SK-N-SH (cell line): ENCODE measurements around the gene CHKB. TPM values are rescaled to one million over a fixed set of nuclear protein-coding genes. Genes with fewer than 3 reads are reported as not detected.

ENCODE experiments used
- CTCF ChIA-PET: fragments of 300-600, 350-600 bp; formaldehyde crosslinking; extraction: SDS; loops from one replicate; lab custom pipeline; 2021; lab: Yijun Ruan, JAX
- POLR2A ChIA-PET: fragments of 350-600 bp; sonication (Branson Sonifier 250); formaldehyde crosslinking; extraction: SDS; loops from one replicate; lab custom pipeline; 2020; ENCODE audit warnings: antibody characterized with exemption, inconsistent platforms; lab: Yijun Ruan, JAX
- DNase-seq: peaks from one replicate; pipeline ENCODE4 v3.0.0; 2012
- H2AFZ ChIP-seq: fragments of 200-600 bp; sonication (generic); 2 replicates; pipeline ENCODE4 v1.8.1; 2016; ENCODE audit warnings: antibody characterized with exemption, mild to moderate bottlenecking, low read depth
- H3F3A ChIP-seq: fragments of 200-600 bp; sonication (generic); replicated peaks from 2 replicates; pipeline ENCODE3; 2016; ENCODE audit warnings: antibody characterized with exemption, mild to moderate bottlenecking; ENCODE audit not compliant: insufficient read depth
- H3K27ac ChIP-seq, 2 experiments: fragments of 200-500 bp in 1 of 2; fragments of 200-600 bp in 1 of 2; sonication (Bioruptor generic) in 1 of 2; sonication (generic), shearing (Covaris generic) in 1 of 2; 2 replicates each; pipeline versions ENCODE4 v1.5.1 to v1.6.1; 2014 to 2016; ENCODE audit warnings: low read depth in 2 of 2, inconsistent platforms in 1 of 2, low read length in 1 of 2, mild to moderate bottlenecking in 1 of 2, mixed read lengths in 1 of 2
- H3K27me3 ChIP-seq: fragments of 200-600 bp; sonication (generic), shearing (Covaris generic); 2 replicates; pipeline ENCODE4 v1.6.1; 2016; ENCODE audit warnings: mixed run types; ENCODE audit not compliant: insufficient read depth
- H3K36me3 ChIP-seq, 2 experiments: fragments of 200-500 bp in 1 of 2; fragments of 200-600 bp in 1 of 2; sonication (Bioruptor generic) in 1 of 2; sonication (generic) in 1 of 2; replicated peaks in 1 of 2; 2 replicates each; pipeline versions ENCODE3 to v1.5.1; 2014 to 2016; ENCODE audit warnings: low read length in 1 of 2, mild to moderate bottlenecking in 1 of 2; ENCODE audit not compliant: insufficient read depth in 2 of 2, control insufficient read depth in 1 of 2
- H3K4me1 ChIP-seq, 2 experiments: fragments of 200-500 bp in 1 of 2; fragments of 200-600 bp in 1 of 2; sonication (Bioruptor generic) in 1 of 2; sonication (generic), shearing (Covaris generic) in 1 of 2; 2 replicates each; pipeline versions ENCODE4 v1.5.1 to v1.6.1; 2014 to 2016; ENCODE audit warnings: low read depth in 1 of 2, low read length in 1 of 2, mixed run types in 1 of 2; ENCODE audit not compliant: insufficient read depth in 2 of 2, control insufficient read depth in 1 of 2
- H3K4me2 ChIP-seq: fragments of 200-600 bp; sonication (generic), shearing (Covaris generic); 2 replicates; pipeline ENCODE4 v1.6.1; 2017; ENCODE audit warnings: mixed run types
- H3K4me3 ChIP-seq, 2 experiments: fragments of 200-500 bp in 1 of 2; fragments of 200-600 bp in 1 of 2; sonication (Bioruptor generic) in 1 of 2; sonication (generic), shearing (Covaris generic) in 1 of 2; 2 replicates each; pipeline versions ENCODE4 v1.5.1 to v1.8.1; 2014 to 2016; ENCODE audit warnings: low read depth in 2 of 2, inconsistent platforms in 1 of 2, low read length in 1 of 2, mild to moderate bottlenecking in 1 of 2, mixed read lengths in 1 of 2, moderate library complexity in 1 of 2
- H3K79me2 ChIP-seq: fragments of 200-600 bp; sonication (generic); 2 replicates; pipeline ENCODE4 v1.8.1; 2017; ENCODE audit warnings: mild to moderate bottlenecking; ENCODE audit not compliant: insufficient read depth
- H3K9ac ChIP-seq: fragments of 200-600 bp; sonication (generic); 2 replicates; pipeline ENCODE4 v1.6.1; 2017; ENCODE audit warnings: mixed run types
- H3K9me2 ChIP-seq: fragments of 200-600 bp; sonication (generic); 2 replicates; pipeline ENCODE4 v1.6.1; 2017; ENCODE audit warnings: mixed run types
- H3K9me3 ChIP-seq: fragments of 200-600 bp; sonication (generic); 2 replicates; pipeline ENCODE4 v1.6.1; 2017; ENCODE audit warnings: mixed run types, mild to moderate bottlenecking, moderate library complexity
- H4K20me1 ChIP-seq: fragments of 200-600 bp; sonication (generic); 2 replicates; pipeline ENCODE4 v1.6.1; 2017; ENCODE audit warnings: mild to moderate bottlenecking, mixed run types; ENCODE audit not compliant: insufficient read depth
- ELF1 ChIP-seq: IDR thresholded peaks from 2 replicates; pipeline ENCODE4 v1.4.0; 2012
- EP300 ChIP-seq, 2 experiments: IDR thresholded peaks; 2 replicates each; pipeline versions ENCODE4 v1.4.0 to v1.6.1; 2012; ENCODE audit warnings: borderline replicate concordance in 1 of 2, low read depth in 1 of 2, low read length in 1 of 2
- GABPA ChIP-seq: IDR thresholded peaks from 2 replicates; pipeline ENCODE4 v1.4.0; 2012; ENCODE audit warnings: low read depth, mild to moderate bottlenecking
- GATA2 ChIP-seq: sonication (generic); formaldehyde crosslinking; IDR thresholded peaks from 2 replicates; pipeline ENCODE4 v1.5.0; 2020; ENCODE audit warnings: mild to moderate bottlenecking, missing genetic modification reagents
- POLR2AphosphoS5 ChIP-seq: IDR thresholded peaks from 2 replicates; pipeline ENCODE4 v1.6.1; 2012; ENCODE audit warnings: low read depth, low read length
- RAD21 ChIP-seq: IDR thresholded peaks from 2 replicates; pipeline ENCODE4 v1.6.1; 2012; ENCODE audit warnings: mild to moderate bottlenecking, low read length
- REST ChIP-seq: IDR thresholded peaks from 2 replicates; pipeline ENCODE4 v1.6.1; 2012; ENCODE audit warnings: mild to moderate bottlenecking, low read depth, low read length, moderate library complexity
- RXRA ChIP-seq: IDR thresholded peaks from 2 replicates; pipeline ENCODE4 v1.4.0; 2012; ENCODE audit warnings: low read depth, mild to moderate bottlenecking, borderline replicate concordance
- TAF1 ChIP-seq: IDR thresholded peaks from 2 replicates; pipeline ENCODE4 v1.6.1; 2012; ENCODE audit warnings: low read depth, mild to moderate bottlenecking, low read length, moderate library complexity, borderline replicate concordance
- YY1 ChIP-seq: IDR thresholded peaks from 2 replicates; pipeline ENCODE4 v1.4.0; 2012; ENCODE audit warnings: low read depth, mild to moderate bottlenecking
- WGBS: methylation state at CpG from one replicate; pipeline ENCODE4 v1.1.6; 2017; ENCODE audit warnings: low lambda C conversion rate; 5-methylcytosine and 5-hydroxymethylcytosine counted together
- polyA plus RNA-seq, 3 experiments: library from polyadenylated mRNA; depleted of rRNA; stranded (reverse); fragments of >200 nt; gene quantifications; 2 replicates each; pipeline ENCODE4 v1.2.3, GENCODE V29; 2012
- TF ChIP-seq, protein P1 (sequence below): IDR thresholded peaks from 2 replicates; pipeline ENCODE4 v1.4.0; 2012; ENCODE audit warnings: low read depth, borderline replicate concordance
- TF ChIP-seq, protein P2 (sequence below): fragments of 150-350 bp; IDR thresholded peaks from 2 replicates; pipeline ENCODE4 v1.6.1; 2016; ENCODE audit warnings: mild to moderate bottlenecking, low read depth, low read length

Gene CHKB
- polyA plus RNA-seq, 1 of the 3 experiments (the other 2 are of a cell fraction) = 39.6 TPM

GRCh38 chr22:50586416-50586815 is 3.8 kb upstream of the CHKB start:
- CTCF ChIA-PET = interaction anchor here (1.2 to 2.9 kb wide), 2 partner anchors 23 to 34 kb away, joined by 3 to 13 read pairs; no protein-coding TSS in a partner anchor
- Histone ChIP-seq H3K27me3 (no peaks in the 10 kb centered on the region), H2AFZ (no peak overlapping the region), H3K4me2 (no peak overlapping the region), H3K36me3 (no peaks in the 10 kb centered on the region), H3K9me3 (no peaks in the 10 kb centered on the region), H3K4me3 (no peak overlapping the region), H3K79me2 (peaks cover 18% of the 10 kb centered on the region; the same call in 1 of the 2 replicates), H3K27ac (no peak overlapping the region), H3K4me1 (peaks cover 0 to 10% of the 10 kb centered on the region in 2 experiments; a peak in 1 of 4 replicates), H3K9me2 (no peaks in the 10 kb centered on the region), H3F3A (no peaks in the 10 kb centered on the region), H4K20me1 (no peaks in the 10 kb centered on the region), H3K9ac (no peak overlapping the region)
- TF ChIP-seq GATA2 (CRISPR knock-in tag) (no peak), RXRA (no peak), RAD21 (no peak), POLR2AphosphoS5 (no peak)
- TF ChIP-seq, protein P1, sequence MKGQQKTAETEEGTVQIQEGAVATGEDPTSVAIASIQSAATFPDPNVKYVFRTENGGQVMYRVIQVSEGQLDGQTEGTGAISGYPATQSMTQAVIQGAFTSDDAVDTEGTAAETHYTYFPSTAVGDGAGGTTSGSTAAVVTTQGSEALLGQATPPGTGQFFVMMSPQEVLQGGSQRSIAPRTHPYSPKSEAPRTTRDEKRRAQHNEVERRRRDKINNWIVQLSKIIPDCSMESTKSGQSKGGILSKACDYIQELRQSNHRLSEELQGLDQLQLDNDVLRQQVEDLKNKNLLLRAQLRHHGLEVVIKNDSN = no peak
- POLR2A ChIA-PET = no interaction called here
- WGBS = 86% methylated on average over 1 of the region's 5 CpGs
- no peak for DNase-seq

GRCh38 chr22:50585781-50586180 is 3.1 kb upstream of the CHKB start:
- Histone ChIP-seq H3K9me3 (no peaks in the 10 kb centered on the region), H3K79me2 (peaks cover 24% of the 10 kb centered on the region; the same call in 1 of the 2 replicates), H3K27ac (no peak overlapping the region), H3K27me3 (no peaks in the 10 kb centered on the region), H3K36me3 (no peaks in the 10 kb centered on the region), H4K20me1 (no peaks in the 10 kb centered on the region), H3K9me2 (no peaks in the 10 kb centered on the region), H3F3A (no peaks in the 10 kb centered on the region), H3K4me2 (no peak overlapping the region), H2AFZ (no peak overlapping the region), H3K9ac (no peak overlapping the region), H3K4me1 (peaks cover 0 to 14% of the 10 kb centered on the region in 2 experiments; a peak in 1 of 4 replicates), H3K4me3 (no peak overlapping the region)
- DNase-seq = no peak
- ChIA-PET POLR2A (interaction anchor here (0.6 kb wide), 1 partner anchor 271 kb away, joined by 3 read pairs; no protein-coding TSS in a partner anchor), CTCF (interaction anchor here (1.1 to 2.9 kb wide), 2 partner anchors 35 to 259 kb away, joined by 3 to 13 read pairs; no protein-coding TSS in a partner anchor)
- 98% methylated on average over 6 of the region's 8 CpGs for WGBS
- TF ChIP-seq GABPA (no peak), ELF1 (no peak), TAF1 (no peak), EP300 (IDR thresholded peaks at IDR 0.05; ENCODE audit: borderline replicate concordance in 1 of 2, low read depth in 1 of 2, low read length in 1 of 2) (no peak), REST (no peak), YY1 (no peak), POLR2AphosphoS5 (no peak)
- TF ChIP-seq, protein P2, sequence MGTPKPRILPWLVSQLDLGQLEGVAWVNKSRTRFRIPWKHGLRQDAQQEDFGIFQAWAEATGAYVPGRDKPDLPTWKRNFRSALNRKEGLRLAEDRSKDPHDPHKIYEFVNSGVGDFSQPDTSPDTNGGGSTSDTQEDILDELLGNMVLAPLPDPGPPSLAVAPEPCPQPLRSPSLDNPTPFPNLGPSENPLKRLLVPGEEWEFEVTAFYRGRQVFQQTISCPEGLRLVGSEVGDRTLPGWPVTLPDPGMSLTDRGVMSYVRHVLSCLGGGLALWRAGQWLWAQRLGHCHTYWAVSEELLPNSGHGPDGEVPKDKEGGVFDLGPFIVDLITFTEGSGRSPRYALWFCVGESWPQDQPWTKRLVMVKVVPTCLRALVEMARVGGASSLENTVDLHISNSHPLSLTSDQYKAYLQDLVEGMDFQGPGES = no peak
